Sigmoid colon (tissue), 7 donors: ENCODE results near the gene F2R. TPM values are rescaled to one million over a fixed set of nuclear protein-coding genes. Genes with fewer than 3 reads are reported as not detected.

Source experiments
- DNase-seq: peaks from one replicate; pipeline ENCODE4 v3.0.0-alpha.2; 2019
- H3K27ac ChIP-seq, 4 donors: fragments of 200-600 bp; sonication (generic); one replicate each; pipeline ENCODE4 v1.5.1; 2016 to 2019; ENCODE audit warnings: mild to moderate bottlenecking in 1 of 4
- H3K27me3 ChIP-seq, 3 donors: fragments of 200-600 bp; sonication (generic); one replicate each; pipeline ENCODE4 v1.5.1; 2019; ENCODE audit warnings: mild to moderate bottlenecking in 1 of 3
- H3K36me3 ChIP-seq, 4 donors: fragments of 200-600 bp; sonication (generic); one replicate each; pipeline ENCODE4 v1.5.1; 2016 to 2019
- H3K4me1 ChIP-seq, 4 donors: fragments of 200-600 bp; sonication (generic); one replicate each; pipeline ENCODE4 v1.5.1; 2017 to 2019
- H3K4me3 ChIP-seq, 4 donors: fragments of 200-600 bp; sonication (generic); one replicate each; pipeline ENCODE4 v1.5.1; 2017 to 2019; ENCODE audit warnings: mild to moderate bottlenecking in 2 of 4, moderate library complexity in 1 of 4
- H3K9me3 ChIP-seq, 4 donors: fragments of 200-600 bp in 3 of 4; sonication (generic) in 3 of 4; one replicate each; pipeline versions ENCODE4 v1.5.1 to v1.6.1; 2013 to 2019
- CTCF ChIP-seq, 4 experiments: fragments of 450-650 bp in 3 of 4; fragments of 200-600 bp in 1 of 4; IDR thresholded peaks; one replicate each; pipeline ENCODE4 v1.5.1; 2016 to 2019; ENCODE audit warnings: antibody characterized with exemption in 4 of 4, mild to moderate bottlenecking in 3 of 4, moderate library complexity in 2 of 4
- EP300 ChIP-seq, 4 donors: sonication (generic); formaldehyde crosslinking; IDR thresholded peaks; one replicate each; pipeline ENCODE4 v1.6.1; 2017; ENCODE audit warnings: antibody characterized with exemption in 4 of 4
- POLR2A ChIP-seq, 2 donors: fragments of 450-650 bp; IDR thresholded peaks; one replicate each; pipeline ENCODE4 v1.6.1; 2016; ENCODE audit warnings: antibody characterized with exemption in 2 of 2, mild to moderate bottlenecking in 2 of 2, moderate library complexity in 2 of 2
- POLR2AphosphoS5 ChIP-seq, 4 donors: sonication (generic); formaldehyde crosslinking; IDR thresholded peaks; one replicate each; pipeline ENCODE4 v1.6.1; 2017; ENCODE audit warnings: antibody characterized with exemption in 4 of 4
- WGBS, 2 donors: extraction: QIAGEN DNeasy Blood & Tissue Kit; methylation state at CpG; one replicate each; pipeline ENCODE4 v1.1.7; 2013; 5-methylcytosine and 5-hydroxymethylcytosine counted together
- intact Hi-C: fragments of 100-400 bp; cut with DNase I; formaldehyde crosslinking; loops from one replicate; pipeline ENCODE4 v1.15.1; 2023
- polyA plus RNA-seq, 3 donors: library from polyadenylated mRNA; stranded (reverse); fragments of 200-250 nt; gene quantifications; one replicate each; pipeline ENCODE4 v1.2.3, GENCODE V29; 2013
- total RNA-seq, 4 donors: library from RNA; depleted of rRNA; stranded (reverse); fragments of >200 nt; gene quantifications; one replicate each; pipeline ENCODE4 v1.1.0, GENCODE V29; 2016
- donor health status: healthy with polysubstance abuse.
- donor health status: Bipolar disorder and iron deficiency.
- donor health status: healthy.

F2R gene
- total and polyA plus RNA-seq, 7 donors = 0.60 to 10.7 (median 5.8) TPM

GRCh38 chr5:76746677-76747076 is 30.8 kb downstream of the F2R start:
- Histone ChIP-seq H3K27ac (no peak overlapping the region), H3K27me3 (no peaks in the 10 kb centered on the region), H3K36me3 (no peaks in the 10 kb centered on the region), H3K9me3 (no peaks in the 10 kb centered on the region), H3K4me1 (no peaks in the 10 kb centered on the region), H3K4me3 (no peak overlapping the region)
- TF ChIP-seq POLR2AphosphoS5 (IDR thresholded peaks at IDR 0.05) (no peak), CTCF (IDR thresholded peaks at IDR 0.05) (no peak), EP300 (IDR thresholded peaks at IDR 0.05) (no peak), POLR2A (IDR thresholded peaks at IDR 0.05) (no peak)
- no peak for DNase-seq
- 82 to 90% methylated on average over 2 of the region's 2 CpGs for WGBS, 2 donors
- intact Hi-C loops = no loop called here

- H3K36me3 ChIP-seq = no peaks in the 10 kb centered on the region
- TF ChIP-seq EP300 (IDR thresholded peaks at IDR 0.05) (no peak), POLR2A (IDR thresholded peaks at IDR 0.05) (no peak), POLR2AphosphoS5 (IDR thresholded peaks at IDR 0.05) (no peak), CTCF (IDR thresholded peaks at IDR 0.05) (no peak)
- WGBS, 2 donors = 84 to 95% methylated on average over 13 of the region's 13 CpGs
- H3K9me3 ChIP-seq = no peaks in the 10 kb centered on the region
- H3K27me3 ChIP-seq = no peaks in the 10 kb centered on the region
- DNase-seq = no peak
- no peaks in the 10 kb centered on the region for H3K4me1 ChIP-seq
- H3K4me3 ChIP-seq = no peak overlapping the region
- no peak overlapping the region for H3K27ac ChIP-seq
- intact Hi-C loops = no loop called here
Measured at GRCh38 chr5:76747706-76748105, 31.8 kb downstream of the F2R start.

- Histone ChIP-seq H3K9me3 (no peaks in the 10 kb centered on the region), H3K4me1 (no peaks in the 10 kb centered on the region), H3K4me3 (no peak overlapping the region), H3K27me3 (no peaks in the 10 kb centered on the region), H3K36me3 (no peaks in the 10 kb centered on the region), H3K27ac (no peak overlapping the region)
- WGBS, 2 donors = 95 to 96% methylated on average over 5 of the region's 5 CpGs
- TF ChIP-seq EP300 (IDR thresholded peaks at IDR 0.05) (no peak), POLR2A (IDR thresholded peaks at IDR 0.05) (no peak), CTCF (IDR thresholded peaks at IDR 0.05) (no peak), POLR2AphosphoS5 (IDR thresholded peaks at IDR 0.05) (no peak)
- intact Hi-C loops = no loop called here
- DNase-seq = no peak
Measured at GRCh38 chr5:76751291-76751690, 35.4 kb downstream of the F2R start.

GRCh38 chr5:76754668-76755078 is 38.7 kb downstream of the F2R start:
- no peaks in the 10 kb centered on the region for H3K4me1 ChIP-seq
- TF ChIP-seq POLR2AphosphoS5 (IDR thresholded peaks at IDR 0.05) (no peak), POLR2A (IDR thresholded peaks at IDR 0.05) (no peak), CTCF (IDR thresholded peaks at IDR 0.05) (no peak)
- H3K9me3 ChIP-seq = no peaks in the 10 kb centered on the region
- intact Hi-C loops = no loop called here
- H3K27me3 ChIP-seq = no peaks in the 10 kb centered on the region
- no peak overlapping the region for H3K4me3 ChIP-seq
- no peak overlapping the region for H3K27ac ChIP-seq
- H3K36me3 ChIP-seq = no peaks in the 10 kb centered on the region
- 76 to 84% methylated on average over 3 of the region's 3 CpGs for WGBS, 2 donors
- DNase-seq = no peak
